Body of pancreas (tissue), 4 donors: ENCODE data around the gene ENG. TPM values are rescaled to one million over a fixed set of nuclear protein-coding genes. Genes with fewer than 3 reads are reported as not detected.

Source experiments
- ATAC-seq: fragments of 150-250 bp; one replicate; pipeline ENCODE4 v1.9.1; 2016
- DNase-seq, 4 donors: peaks; one replicate each; pipeline ENCODE4 v3.0.0-alpha.2; 2019
- H3K27ac ChIP-seq, 4 donors: fragments of 200-600 bp; sonication (generic); 1 replicate in 3 of 4; 2 replicates in 1 of 4; pipeline versions ENCODE4 v1.5.1 to v1.6.1; 2016 to 2019; ENCODE audit warnings: mild to moderate bottlenecking in 1 of 4, mixed read lengths in 1 of 4, moderate library complexity in 1 of 4
- H3K27me3 ChIP-seq, 2 donors: fragments of 200-600 bp; sonication (generic); one replicate each; pipeline ENCODE4 v1.6.0; 2016; ENCODE audit warnings: mild to moderate bottlenecking in 1 of 2
- H3K36me3 ChIP-seq, 2 donors: fragments of 200-600 bp; sonication (generic); replicated peaks in 1 of 2; 2 replicates each; pipeline ENCODE4 v1.5.1; 2016; ENCODE audit warnings: low read depth in 2 of 2; ENCODE audit not compliant: insufficient read depth in 1 of 2
- H3K4me1 ChIP-seq: fragments of 200-600 bp; sonication (generic); one replicate; pipeline ENCODE4 v1.6.0; 2016
- H3K4me3 ChIP-seq, 2 donors: fragments of 200-600 bp; sonication (generic); 1 replicate in 1 of 2; 2 replicates in 1 of 2; pipeline ENCODE4 v1.5.1; 2016 to 2019
- H3K9me3 ChIP-seq, 3 donors: fragments of 200-600 bp; sonication (generic); 1 replicate in 2 of 3; 2 replicates in 1 of 3; pipeline ENCODE4 v1.5.1; 2016
- CTCF ChIP-seq, 7 experiments: fragments of 450-650 bp in 4 of 7; fragments of 200-600 bp in 3 of 7; sonication (generic) in 3 of 7; IDR thresholded peaks; one replicate each; pipeline ENCODE4 v1.5.1; 2016 to 2019; ENCODE audit warnings: antibody characterized with exemption in 7 of 7
- POLR2A ChIP-seq, 3 donors: fragments of 450-650 bp; IDR thresholded peaks; one replicate each; pipeline ENCODE4 v1.6.1; 2016; ENCODE audit warnings: antibody characterized with exemption in 3 of 3, mild to moderate bottlenecking in 2 of 3
- WGBS, 2 donors: methylation state at CpG; one replicate each; pipeline ENCODE4 v1.1.5; 2017; 5-methylcytosine and 5-hydroxymethylcytosine counted together
- intact Hi-C: fragments of 100-400 bp; cut with DNase I; formaldehyde crosslinking; loops from one replicate; pipeline ENCODE4 v1.15.1; 2023
- total RNA-seq, 2 donors: library from RNA; depleted of rRNA; stranded (reverse); fragments of >200 nt; gene quantifications; one replicate each; pipeline ENCODE4 v1.1.0, GENCODE V29; 2016

Gene ENG
- total RNA-seq, 2 donors from 2014 or later = 20.2 to 26.7 TPM

- intact Hi-C loops = no loop called here
- Histone ChIP-seq H3K27ac (peak overlapping the region in 3 of 4 donors; percentile 30 to 79 (median 72)), H3K36me3 (no peaks in the 10 kb centered on the region), H3K4me3 (peak overlapping the region in 1 of 2 donors; percentile 8), H3K9me3 (peaks cover 0 to 7% (median 0%) of the 10 kb centered on the region in 3 donors), H3K27me3 (no peaks in the 10 kb centered on the region), H3K4me1 (peaks cover 10% of the 10 kb centered on the region)
- DNase-seq (no peak), ATAC-seq (no peak)
- 63 to 79% methylated on average over 8 to 13 of the region's 13 CpGs for WGBS, 2 donors
- no peak for TF ChIP-seq CTCF (IDR thresholded peaks at IDR 0.05)
Measured at GRCh38 chr9:127853312-127854183, 910 bp downstream of the ENG start.

- Histone ChIP-seq H3K27ac (peak overlapping the region in 3 of 4 donors; percentile 30 to 79 (median 72)), H3K36me3 (no peaks in the 10 kb centered on the region), H3K9me3 (peaks cover 0 to 7% (median 0%) of the 10 kb centered on the region in 3 donors), H3K27me3 (no peaks in the 10 kb centered on the region), H3K4me1 (peaks cover 3% of the 10 kb centered on the region), H3K4me3 (no peak overlapping the region)
- DNase-seq (no peak), ATAC-seq (no peak)
- WGBS, 2 donors = 69 to 84% methylated on average over 9 of the region's 9 CpGs
- no peak for TF ChIP-seq POLR2A (IDR thresholded peaks at IDR 0.05)
- no peak for TF ChIP-seq CTCF (IDR thresholded peaks at IDR 0.05)
- intact Hi-C loops = no loop called here
Measured at GRCh38 chr9:127852829-127853228, 1.6 kb downstream of the ENG start.

GRCh38 chr9:127850286-127850830 lies 4.1 kb downstream of the ENG start:
- WGBS, 2 donors = 81 to 87% methylated on average over 16 to 17 of the region's 17 CpGs
- Histone ChIP-seq H3K27me3 (no peaks in the 10 kb centered on the region), H3K4me3 (no peak overlapping the region), H3K27ac (peak overlapping the region in 1 of 4 donors; percentile 12), H3K9me3 (peaks cover 0 to 7% (median 0%) of the 10 kb centered on the region in 3 donors), H3K4me1 (peaks cover 12% of the 10 kb centered on the region), H3K36me3 (no peaks in the 10 kb centered on the region)
- intact Hi-C loops = no loop called here
- no peak for DNase-seq
- no peak for ATAC-seq
- TF ChIP-seq POLR2A (IDR thresholded peaks at IDR 0.05) (no peak), CTCF (IDR thresholded peaks at IDR 0.05) (no peak)

- ATAC-seq = no peak
- TF ChIP-seq CTCF (IDR thresholded peaks at IDR 0.05) (no peak), POLR2A (IDR thresholded peaks at IDR 0.05) (no peak)
- 84 to 95% methylated on average over 10 of the region's 10 CpGs for WGBS, 2 donors
- no peak overlapping the region for H3K27ac ChIP-seq
- H3K9me3 ChIP-seq = peaks cover 0 to 7% (median 0%) of the 10 kb centered on the region in 3 donors
- peaks cover 12% of the 10 kb centered on the region for H3K4me1 ChIP-seq
- H3K36me3 ChIP-seq = no peaks in the 10 kb centered on the region
- DNase-seq = no peak
- H3K27me3 ChIP-seq = no peaks in the 10 kb centered on the region
- H3K4me3 ChIP-seq = no peak overlapping the region
- intact Hi-C loops = no loop called here
Measured at GRCh38 chr9:127848756-127849504, 5.5 kb downstream of the ENG start.
